Sciatic nerve (tissue), 2 donors: ENCODE data around the gene RGS5. TPM values are rescaled to one million over a fixed set of nuclear protein-coding genes. Genes with fewer than 3 reads are reported as not detected.
"Not testable (repeated sequence)": the region's sequence is repeated elsewhere in the genome, so short reads cannot be mapped to it uniquely, and the experiment has no call there.

Experiments
- ATAC-seq: fragments of 200-7000 bp; cut with Tn5 transposase; one replicate; pipeline ENCODE4 v1.9.1; 2020; ENCODE audit warnings: mild to moderate bottlenecking, moderate library complexity
- DNase-seq: peaks from one replicate; pipeline ENCODE4 v3.0.0-alpha.2; 2020; ENCODE audit warnings: low spot score
- intact Hi-C: fragments of 100-400 bp; cut with DNase I; formaldehyde crosslinking; loops from one replicate; pipeline ENCODE4 v1.14.2; 2022
- total RNA-seq: library from RNA; stranded (reverse); fragmentation: NEBNext Ultra II Directional; extraction: Animal tissue kit (Norgen Biotek cat#: 25700); gene quantifications from one replicate; pipeline ENCODE4 v1.2.1, GENCODE V29; 2021
- donor health status: DM: no; HTN: no; CAD: no.
- donor health status: DM: no; HTN: no; CAD: no.

Gene RGS5
- 60.2 TPM for total RNA-seq

GRCh38 chr1:163202833-163203451 lies at the start of gene RGS5:
Gene RGS5 (minus strand): TSS chr1:163202916. CDS start chr1:163202835, 81 bp downstream.
- DNase-seq (no peak), ATAC-seq (no peak)
- intact Hi-C loops: no loop called here

- ATAC-seq (no peak), DNase-seq (no peak)
- intact Hi-C loops: no loop called here
Measured at GRCh38 chr1:163250382-163250974, 47.8 kb upstream of the RGS5 start.

GRCh38 chr1:163248064-163248463 lies 45.3 kb upstream of the RGS5 start:
- ATAC-seq (no peak), DNase-seq (no peak)
- intact Hi-C loops: no loop called here

GRCh38 chr1:163244648-163245047 lies 41.9 kb upstream of the RGS5 start:
- DNase-seq, ATAC-seq, intact Hi-C loops: not testable (repeated sequence)

- intact Hi-C loops: no loop called here
- ATAC-seq (no peak), DNase-seq (no peak)
Measured at GRCh38 chr1:163241746-163242145, 39.0 kb upstream of the RGS5 start.

GRCh38 chr1:163240705-163241104 lies 38.0 kb upstream of the RGS5 start:
- intact Hi-C loops: no loop called here
- no peak for DNase-seq
- no peak for ATAC-seq

GRCh38 chr1:163233643-163234042 lies 30.9 kb upstream of the RGS5 start:
- DNase-seq, intact Hi-C loops, ATAC-seq: not testable (repeated sequence)

- no peak for ATAC-seq
- intact Hi-C loops: no loop called here
- no peak for DNase-seq
Measured at GRCh38 chr1:163231385-163231784, 28.7 kb upstream of the RGS5 start.

- DNase-seq (no peak), ATAC-seq (no peak)
- intact Hi-C loops: no loop called here
Measured at GRCh38 chr1:163230827-163231226, 28.1 kb upstream of the RGS5 start.

GRCh38 chr1:163228271-163228670 lies 25.6 kb upstream of the RGS5 start:
- intact Hi-C loops, DNase-seq, ATAC-seq: not testable (repeated sequence)

- intact Hi-C loops: no loop called here
- no peak for ATAC-seq
- no peak for DNase-seq
Measured at GRCh38 chr1:163227126-163227525, 24.4 kb upstream of the RGS5 start.

- DNase-seq (no peak), ATAC-seq (no peak)
- intact Hi-C loops: no loop called here
Measured at GRCh38 chr1:163213626-163214025, 10.9 kb upstream of the RGS5 start.

- intact Hi-C loops: no loop called here
- no peak for DNase-seq
- ATAC-seq: no peak
Measured at GRCh38 chr1:163211667-163212066, 9.0 kb upstream of the RGS5 start.

GRCh38 chr1:163205513-163205912 lies 2.8 kb upstream of the RGS5 start:
- DNase-seq: no peak
- no peak for ATAC-seq
- intact Hi-C loops: no loop called here

- ATAC-seq (no peak), DNase-seq (no peak)
- intact Hi-C loops: no loop called here
Measured at GRCh38 chr1:163203561-163203960, 845 bp upstream of the RGS5 start.

- intact Hi-C loops: no loop called here
- DNase-seq (no peak), ATAC-seq (no peak)
Measured at GRCh38 chr1:163201906-163202305, 810 bp downstream of the RGS5 start.

GRCh38 chr1:163197022-163197421 lies 5.7 kb downstream of the RGS5 start:
- ATAC-seq (no peak), DNase-seq (no peak)
- intact Hi-C loops: no loop called here

- ATAC-seq (no peak), DNase-seq (no peak)
- intact Hi-C loops: no loop called here
Measured at GRCh38 chr1:163196449-163196787, 6.3 kb downstream of the RGS5 start.

GRCh38 chr1:163195728-163196448 lies 6.8 kb downstream of the RGS5 start:
- no peak for ATAC-seq
- intact Hi-C loops: no loop called here

GRCh38 chr1:163191301-163191700 lies 11.4 kb downstream of the RGS5 start:
- no peak for ATAC-seq
- intact Hi-C loops: no loop called here
- DNase-seq: no peak

More at GRCh38 chr1:163195728-163196448, 6.8 kb downstream of the RGS5 start:
- no peak for DNase-seq
